ENCODE data around the gene AUNIP.

DNA sequence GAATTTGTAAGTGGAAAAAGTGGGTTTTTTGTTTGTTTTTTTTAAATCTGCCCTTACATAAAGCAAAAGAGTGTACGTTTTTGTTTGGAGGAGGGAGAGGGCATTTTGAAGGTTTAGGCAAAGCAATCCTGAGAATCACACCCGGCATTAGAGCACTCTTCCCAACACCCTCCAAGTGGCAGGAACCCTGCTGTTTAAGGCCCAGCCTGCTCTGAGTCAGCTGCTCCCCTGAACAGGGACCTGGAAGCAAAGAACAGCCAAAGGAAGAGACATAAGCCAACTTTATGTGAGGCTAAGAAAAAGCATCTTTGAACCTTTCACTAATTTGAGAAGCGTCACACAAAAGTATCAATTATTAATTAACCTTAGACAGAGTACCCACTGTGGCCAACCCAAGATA lies 22.6 kb downstream of the AUNIP start:
- TF ChIP-seq, protein P1, sequence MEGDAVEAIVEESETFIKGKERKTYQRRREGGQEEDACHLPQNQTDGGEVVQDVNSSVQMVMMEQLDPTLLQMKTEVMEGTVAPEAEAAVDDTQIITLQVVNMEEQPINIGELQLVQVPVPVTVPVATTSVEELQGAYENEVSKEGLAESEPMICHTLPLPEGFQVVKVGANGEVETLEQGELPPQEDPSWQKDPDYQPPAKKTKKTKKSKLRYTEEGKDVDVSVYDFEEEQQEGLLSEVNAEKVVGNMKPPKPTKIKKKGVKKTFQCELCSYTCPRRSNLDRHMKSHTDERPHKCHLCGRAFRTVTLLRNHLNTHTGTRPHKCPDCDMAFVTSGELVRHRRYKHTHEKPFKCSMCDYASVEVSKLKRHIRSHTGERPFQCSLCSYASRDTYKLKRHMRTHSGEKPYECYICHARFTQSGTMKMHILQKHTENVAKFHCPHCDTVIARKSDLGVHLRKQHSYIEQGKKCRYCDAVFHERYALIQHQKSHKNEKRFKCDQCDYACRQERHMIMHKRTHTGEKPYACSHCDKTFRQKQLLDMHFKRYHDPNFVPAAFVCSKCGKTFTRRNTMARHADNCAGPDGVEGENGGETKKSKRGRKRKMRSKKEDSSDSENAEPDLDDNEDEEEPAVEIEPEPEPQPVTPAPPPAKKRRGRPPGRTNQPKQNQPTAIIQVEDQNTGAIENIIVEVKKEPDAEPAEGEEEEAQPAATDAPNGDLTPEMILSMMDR (IDR thresholded peaks at IDR 0.05 in 2 of 3, conservative IDR thresholded peaks at IDR 0.05 in 1 of 3; ENCODE audit: borderline replicate concordance in 1 of 3, insufficient read depth in 1 of 3, low read depth in 2 of 3, low read length in 2 of 3): no peak
- no peak for TF ChIP-seq ATF3 (IDR thresholded peaks at IDR 0.05)

All from HCT116 (cell line).